COLO668 (cell line): ENCODE data around the gene HIRIP3.
A peak's percentile ranks its signal among the peaks of the same experiment; 100 is the strongest.

Experiments used
- DNase-seq: peaks from one replicate; lab custom pipeline; 2025; ENCODE audit not compliant: unreplicated experiment; lab: John Stamatoyannopoulos, UW

Gene HIRIP3

DNA sequence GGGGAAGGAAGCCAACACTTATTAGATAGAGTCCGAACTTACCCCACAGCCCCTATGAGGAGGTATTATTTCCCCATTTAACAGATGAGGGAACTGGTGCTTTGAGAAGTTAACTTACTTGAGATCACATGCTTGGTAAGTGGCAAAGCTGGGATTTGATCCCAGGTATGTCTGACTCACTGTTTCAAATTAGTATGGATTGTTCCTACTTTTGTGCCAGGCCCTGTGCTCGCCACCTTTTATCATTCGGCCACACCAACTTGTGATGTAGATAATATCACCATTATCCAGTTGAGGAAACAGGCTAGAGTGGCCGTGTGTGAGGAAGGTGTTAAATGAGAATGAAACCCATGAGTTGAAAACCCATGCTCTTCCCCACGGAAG is 10.7 kb downstream of the HIRIP3 start:
- DNase-seq, result no peak

DNA sequence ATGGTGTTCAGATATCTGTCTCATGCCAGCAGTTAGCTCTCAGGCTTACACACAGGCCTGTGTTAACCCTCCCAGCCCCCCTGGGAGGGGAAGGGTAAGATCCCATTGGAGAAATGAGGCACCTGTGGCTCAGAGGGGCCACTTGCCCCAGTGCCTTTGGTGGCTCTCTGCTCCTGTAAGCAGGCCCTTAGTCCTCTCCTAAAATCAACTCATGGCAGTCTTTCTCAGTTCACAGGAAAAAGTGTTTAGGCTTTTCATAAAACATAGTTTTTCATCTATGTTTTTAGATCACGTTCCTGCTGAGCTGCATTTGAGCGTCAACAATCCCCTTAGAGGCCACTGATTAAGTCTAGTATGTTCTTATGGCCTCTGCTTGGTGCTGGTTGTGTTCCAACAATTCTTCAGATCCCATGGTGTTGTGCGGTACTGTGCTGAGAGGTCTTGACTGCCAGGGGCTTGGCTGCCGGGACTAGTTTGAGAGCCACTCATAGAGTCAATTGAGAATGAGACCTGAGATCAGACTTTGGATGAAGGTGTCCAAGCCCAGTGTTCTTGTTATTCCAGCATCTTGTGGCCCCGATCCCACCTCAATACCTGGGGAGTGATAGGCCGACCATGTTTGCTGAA is 11.2 kb downstream of the HIRIP3 start:
- no peak for DNase-seq

DNA sequence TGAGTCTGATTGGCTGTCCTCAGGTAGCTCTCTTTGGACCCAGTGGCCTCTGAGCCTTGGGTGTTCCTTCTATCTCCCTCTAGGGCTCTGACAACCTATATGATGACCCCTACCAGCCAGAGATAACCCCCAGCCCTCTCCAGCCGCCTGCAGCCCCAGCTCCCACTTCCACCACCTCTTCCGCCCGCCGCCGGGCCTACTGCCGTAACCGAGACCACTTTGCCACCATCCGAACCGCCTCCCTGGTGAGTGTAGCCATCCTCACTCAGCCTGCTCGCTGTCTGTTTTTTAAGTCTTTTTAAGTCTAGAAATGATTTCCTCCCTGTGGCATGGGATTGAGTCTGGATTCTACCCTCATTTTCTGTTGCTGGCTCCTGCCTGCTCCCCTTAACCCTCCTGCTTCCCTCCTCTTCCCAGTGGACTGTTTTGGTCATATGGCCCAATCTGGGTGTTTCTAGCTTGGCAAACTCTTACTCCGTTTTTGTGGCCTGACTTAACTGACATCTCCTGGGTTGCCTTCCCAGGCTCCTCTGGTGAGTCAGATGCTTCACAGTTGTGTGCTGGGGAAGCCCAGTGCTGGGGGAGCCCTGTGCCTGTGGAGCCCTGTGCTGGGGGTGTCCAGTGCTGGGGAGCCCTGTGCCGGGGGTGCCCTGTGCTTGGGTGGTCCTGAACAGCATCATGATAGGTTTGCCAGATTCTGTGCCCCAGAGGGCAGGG is 11.8 kb downstream of the HIRIP3 start:
- no peak for DNase-seq

DNA sequence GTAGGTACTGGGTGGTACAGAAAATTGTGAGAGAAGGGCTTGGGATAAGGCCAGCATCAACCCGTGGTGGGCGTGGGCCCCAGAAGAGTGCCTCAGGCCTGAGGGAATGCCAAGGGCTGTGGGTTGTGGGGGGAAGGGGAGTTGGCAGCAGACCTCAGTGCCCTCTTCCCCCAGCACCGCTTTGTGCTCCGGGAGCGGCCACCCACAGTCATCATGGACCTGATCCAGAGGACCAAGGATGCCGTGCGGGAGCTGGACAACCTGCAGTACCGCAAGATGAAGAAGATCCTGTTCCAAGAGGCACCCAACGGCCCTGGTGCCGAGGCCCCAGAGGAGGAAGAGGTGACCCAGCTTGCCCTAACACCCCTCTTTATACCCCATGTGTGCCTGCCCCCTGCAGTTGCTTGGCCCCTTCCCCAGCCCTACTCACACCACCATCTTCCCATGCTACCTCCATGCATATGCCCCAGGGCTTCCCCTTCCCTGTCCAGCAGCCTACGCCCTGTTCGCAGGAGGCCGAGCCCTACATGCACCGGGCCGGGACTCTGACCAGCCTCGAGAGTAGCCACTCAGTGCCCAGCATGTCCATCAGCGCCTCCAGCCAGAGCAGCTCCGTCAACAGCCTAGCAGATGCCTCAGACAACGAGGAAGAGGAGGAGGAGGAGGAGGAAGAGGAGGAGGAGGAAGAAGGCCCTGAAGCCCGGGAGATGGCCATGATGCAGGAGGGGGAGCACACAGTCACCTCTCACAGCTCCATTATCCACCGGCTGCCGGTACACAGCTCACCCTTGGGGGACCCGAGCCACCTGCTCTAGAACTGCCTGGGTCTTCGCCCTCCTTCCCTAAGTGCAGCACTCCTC is 12.6 kb downstream of the HIRIP3 start:
- no peak for DNase-seq

GRCh38 chr16:29978564-29979270 is 16.7 kb downstream of the HIRIP3 start:
- no peak for DNase-seq

GRCh38 chr16:29978081-29978480 is 17.3 kb downstream of the HIRIP3 start:
- no peak for DNase-seq

- no peak for DNase-seq
These were observed 18.2 kb downstream of the HIRIP3 start for GRCh38 chr16:29977063-29977825.

DNA sequence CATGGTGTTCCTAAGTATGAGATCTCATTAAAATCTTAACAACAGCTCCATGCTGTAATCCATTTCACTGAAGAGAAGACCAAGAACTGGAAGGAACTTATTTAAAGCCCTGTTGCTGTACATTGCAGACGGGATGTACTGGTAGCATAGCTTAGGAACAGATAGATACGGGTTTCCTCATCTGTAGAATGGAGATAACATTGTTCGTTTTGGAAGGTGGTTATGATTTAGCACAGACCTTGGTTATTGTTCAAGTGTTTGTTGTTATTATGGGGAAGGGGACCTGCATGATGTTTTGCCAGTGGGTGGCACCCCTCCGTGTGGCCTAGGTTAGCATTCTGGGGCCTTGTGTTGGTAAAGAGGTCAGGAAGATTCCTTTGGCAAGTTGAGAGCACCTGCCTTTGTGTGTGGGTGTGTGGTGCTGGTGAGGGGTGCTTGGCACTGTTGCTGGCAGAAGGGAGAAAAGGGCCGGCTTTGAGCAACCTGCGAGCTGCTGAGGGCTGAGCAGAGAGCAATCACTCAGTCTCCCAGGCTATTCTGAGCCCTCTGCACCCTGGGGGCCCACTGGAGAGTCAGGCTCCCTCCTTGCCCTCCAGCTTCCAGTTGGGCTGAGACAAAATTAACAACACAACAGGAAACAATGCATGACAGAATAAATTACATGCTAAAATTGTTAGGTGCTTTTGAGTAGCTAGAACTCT is 19.5 kb downstream of the HIRIP3 start:
- no peak for DNase-seq

- DNase-seq, result no peak
These were observed 20.3 kb downstream of the HIRIP3 start for GRCh38 chr16:29975134-29975538.

DNA sequence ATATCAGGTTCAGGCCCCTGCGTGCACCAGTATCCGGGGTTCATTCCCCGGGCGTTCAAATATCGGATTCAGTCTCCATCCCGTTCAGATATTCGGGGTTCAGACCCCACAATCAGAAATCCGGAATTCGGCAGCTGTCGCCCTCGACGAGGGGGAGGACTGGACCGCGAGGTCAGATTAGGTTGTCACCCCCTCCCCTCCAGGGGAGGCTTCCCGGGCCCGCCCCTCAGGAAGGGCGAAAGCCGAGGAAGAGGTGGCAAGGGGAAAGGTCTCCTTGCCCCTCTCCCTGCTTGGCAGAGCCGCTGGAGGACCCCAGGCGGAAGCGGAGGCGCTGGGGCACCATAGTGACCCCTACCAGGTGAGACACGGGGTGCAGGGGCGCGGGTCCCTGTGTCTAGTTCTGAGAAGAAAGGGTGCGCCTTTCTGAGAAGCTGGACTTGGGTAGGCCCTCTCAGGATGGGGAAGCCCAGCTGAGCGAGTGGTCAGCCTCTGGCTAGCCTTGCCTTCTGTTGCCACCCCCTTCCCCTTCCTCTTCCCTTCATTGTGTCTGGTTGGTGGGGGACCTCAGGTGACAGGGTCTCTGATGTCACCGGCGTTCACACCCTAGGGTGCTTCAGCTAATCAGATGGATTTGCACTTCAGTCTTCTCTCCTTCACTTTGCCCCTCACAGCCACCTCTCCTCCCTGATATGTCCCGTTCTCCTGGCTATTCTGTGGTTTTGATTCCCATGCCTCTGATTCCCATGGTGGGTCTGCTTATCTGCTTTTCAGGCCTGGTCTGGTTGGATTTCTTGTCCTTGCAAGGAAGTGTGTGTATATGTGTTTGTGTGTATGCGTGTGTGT is 20.9 kb downstream of the HIRIP3 start:
- DNase-seq, result peak; percentile 19

- DNase-seq, result peak; percentile 98
These were observed 21.8 kb downstream of the HIRIP3 start, which contains the start of gene TAOK2 for GRCh38 chr16:29973384-29974246. TAOK2 (plus strand) TSS chr16:29973868; CDS start chr16:29977773, 3,905 bp downstream.

DNA sequence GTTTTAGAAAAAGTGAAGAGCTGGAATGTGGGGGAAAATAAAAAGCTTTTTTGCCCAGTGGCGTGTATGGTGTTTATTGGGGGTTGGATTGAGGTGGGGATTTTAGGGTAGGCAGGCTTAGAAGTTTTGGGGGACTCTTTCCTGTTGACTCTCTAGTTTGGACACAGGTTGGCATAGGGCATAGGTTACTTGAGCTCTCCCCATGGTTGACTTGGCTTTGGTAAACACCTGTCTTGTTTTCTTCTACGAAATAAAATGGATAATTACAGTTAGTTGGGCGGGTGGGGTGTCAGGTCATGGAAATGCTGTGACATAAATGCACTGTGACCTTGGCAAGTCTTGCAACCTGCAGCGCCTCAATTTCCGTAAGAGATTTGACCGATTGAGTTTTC is 22.4 kb downstream of the HIRIP3 start:
- DNase-seq, result no peak

- DNase-seq, result no peak
These were observed 22.9 kb downstream of the HIRIP3 start for GRCh38 chr16:29972500-29972899.

DNA sequence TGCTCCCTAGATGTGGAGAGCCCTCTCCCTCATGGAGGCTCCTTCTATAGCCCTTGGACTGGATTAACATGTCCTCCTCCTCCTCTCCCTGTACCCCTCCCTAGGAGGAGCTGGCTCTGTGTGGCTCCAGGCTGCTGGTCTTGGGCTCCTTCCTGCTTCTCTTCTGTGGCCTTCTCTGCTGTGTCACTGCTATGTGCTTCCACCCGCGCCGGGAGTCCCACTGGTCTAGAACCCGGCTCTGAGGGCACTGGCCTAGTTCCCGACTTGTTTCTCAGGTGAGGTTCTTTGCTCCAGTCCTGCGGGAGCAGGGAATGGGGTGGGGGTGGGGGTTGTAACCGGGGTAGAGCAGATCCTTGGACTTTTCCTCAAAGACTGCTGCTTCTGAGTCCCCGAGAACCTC is 24.1 kb downstream of the HIRIP3 start:
- no peak for DNase-seq

GRCh38 chr16:29968205-29968604 is 27.2 kb downstream of the HIRIP3 start:
- DNase-seq, result no peak

- DNase-seq, result no peak
These were observed 32.2 kb downstream of the HIRIP3 start for GRCh38 chr16:29963021-29963743.

DNA sequence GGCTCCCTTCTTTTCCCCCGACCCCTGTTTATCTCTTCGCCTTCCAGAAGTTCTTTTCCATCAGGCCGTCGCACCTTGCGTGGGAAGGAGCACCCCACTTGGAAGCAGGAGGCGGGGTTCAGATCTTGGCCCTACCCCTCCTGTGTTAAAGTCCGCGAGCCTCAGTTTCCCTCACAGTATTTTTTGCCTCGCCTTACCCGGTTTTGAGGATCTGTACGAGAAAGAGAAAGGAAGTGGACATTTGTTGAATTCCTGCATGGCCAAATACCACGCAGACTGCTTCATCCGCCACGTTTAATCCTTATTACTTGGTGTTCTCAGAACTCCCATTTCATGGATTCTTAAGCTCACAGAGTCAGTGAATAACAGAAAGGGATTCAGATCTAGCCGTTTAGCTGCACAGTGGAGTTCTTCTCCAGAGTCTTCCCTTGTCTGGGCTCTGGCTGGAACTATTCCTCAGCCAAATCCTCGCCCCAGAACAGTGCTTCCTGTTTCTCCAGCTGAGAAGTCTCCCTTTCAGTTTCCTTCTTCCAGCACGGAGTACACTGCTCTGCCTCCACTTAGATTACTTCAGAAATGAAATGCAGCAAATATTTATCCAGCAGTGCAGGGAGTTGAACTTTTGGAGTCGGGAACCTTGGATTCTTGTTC is 32.9 kb downstream of the HIRIP3 start:
- DNase-seq, result no peak
